ENCODE results near the gene RUNX3. TPM values are rescaled to one million over a fixed set of nuclear protein-coding genes. Genes with fewer than 3 reads are reported as not detected.

RUNX3 gene
- total and polyA plus RNA-seq, 2 of the 8 experiments (the other 6 are each of a cell fraction or from before 2014, with no cell fraction given), result 0.62 to 0.82 TPM

- TF ChIP-seq, protein P1, sequence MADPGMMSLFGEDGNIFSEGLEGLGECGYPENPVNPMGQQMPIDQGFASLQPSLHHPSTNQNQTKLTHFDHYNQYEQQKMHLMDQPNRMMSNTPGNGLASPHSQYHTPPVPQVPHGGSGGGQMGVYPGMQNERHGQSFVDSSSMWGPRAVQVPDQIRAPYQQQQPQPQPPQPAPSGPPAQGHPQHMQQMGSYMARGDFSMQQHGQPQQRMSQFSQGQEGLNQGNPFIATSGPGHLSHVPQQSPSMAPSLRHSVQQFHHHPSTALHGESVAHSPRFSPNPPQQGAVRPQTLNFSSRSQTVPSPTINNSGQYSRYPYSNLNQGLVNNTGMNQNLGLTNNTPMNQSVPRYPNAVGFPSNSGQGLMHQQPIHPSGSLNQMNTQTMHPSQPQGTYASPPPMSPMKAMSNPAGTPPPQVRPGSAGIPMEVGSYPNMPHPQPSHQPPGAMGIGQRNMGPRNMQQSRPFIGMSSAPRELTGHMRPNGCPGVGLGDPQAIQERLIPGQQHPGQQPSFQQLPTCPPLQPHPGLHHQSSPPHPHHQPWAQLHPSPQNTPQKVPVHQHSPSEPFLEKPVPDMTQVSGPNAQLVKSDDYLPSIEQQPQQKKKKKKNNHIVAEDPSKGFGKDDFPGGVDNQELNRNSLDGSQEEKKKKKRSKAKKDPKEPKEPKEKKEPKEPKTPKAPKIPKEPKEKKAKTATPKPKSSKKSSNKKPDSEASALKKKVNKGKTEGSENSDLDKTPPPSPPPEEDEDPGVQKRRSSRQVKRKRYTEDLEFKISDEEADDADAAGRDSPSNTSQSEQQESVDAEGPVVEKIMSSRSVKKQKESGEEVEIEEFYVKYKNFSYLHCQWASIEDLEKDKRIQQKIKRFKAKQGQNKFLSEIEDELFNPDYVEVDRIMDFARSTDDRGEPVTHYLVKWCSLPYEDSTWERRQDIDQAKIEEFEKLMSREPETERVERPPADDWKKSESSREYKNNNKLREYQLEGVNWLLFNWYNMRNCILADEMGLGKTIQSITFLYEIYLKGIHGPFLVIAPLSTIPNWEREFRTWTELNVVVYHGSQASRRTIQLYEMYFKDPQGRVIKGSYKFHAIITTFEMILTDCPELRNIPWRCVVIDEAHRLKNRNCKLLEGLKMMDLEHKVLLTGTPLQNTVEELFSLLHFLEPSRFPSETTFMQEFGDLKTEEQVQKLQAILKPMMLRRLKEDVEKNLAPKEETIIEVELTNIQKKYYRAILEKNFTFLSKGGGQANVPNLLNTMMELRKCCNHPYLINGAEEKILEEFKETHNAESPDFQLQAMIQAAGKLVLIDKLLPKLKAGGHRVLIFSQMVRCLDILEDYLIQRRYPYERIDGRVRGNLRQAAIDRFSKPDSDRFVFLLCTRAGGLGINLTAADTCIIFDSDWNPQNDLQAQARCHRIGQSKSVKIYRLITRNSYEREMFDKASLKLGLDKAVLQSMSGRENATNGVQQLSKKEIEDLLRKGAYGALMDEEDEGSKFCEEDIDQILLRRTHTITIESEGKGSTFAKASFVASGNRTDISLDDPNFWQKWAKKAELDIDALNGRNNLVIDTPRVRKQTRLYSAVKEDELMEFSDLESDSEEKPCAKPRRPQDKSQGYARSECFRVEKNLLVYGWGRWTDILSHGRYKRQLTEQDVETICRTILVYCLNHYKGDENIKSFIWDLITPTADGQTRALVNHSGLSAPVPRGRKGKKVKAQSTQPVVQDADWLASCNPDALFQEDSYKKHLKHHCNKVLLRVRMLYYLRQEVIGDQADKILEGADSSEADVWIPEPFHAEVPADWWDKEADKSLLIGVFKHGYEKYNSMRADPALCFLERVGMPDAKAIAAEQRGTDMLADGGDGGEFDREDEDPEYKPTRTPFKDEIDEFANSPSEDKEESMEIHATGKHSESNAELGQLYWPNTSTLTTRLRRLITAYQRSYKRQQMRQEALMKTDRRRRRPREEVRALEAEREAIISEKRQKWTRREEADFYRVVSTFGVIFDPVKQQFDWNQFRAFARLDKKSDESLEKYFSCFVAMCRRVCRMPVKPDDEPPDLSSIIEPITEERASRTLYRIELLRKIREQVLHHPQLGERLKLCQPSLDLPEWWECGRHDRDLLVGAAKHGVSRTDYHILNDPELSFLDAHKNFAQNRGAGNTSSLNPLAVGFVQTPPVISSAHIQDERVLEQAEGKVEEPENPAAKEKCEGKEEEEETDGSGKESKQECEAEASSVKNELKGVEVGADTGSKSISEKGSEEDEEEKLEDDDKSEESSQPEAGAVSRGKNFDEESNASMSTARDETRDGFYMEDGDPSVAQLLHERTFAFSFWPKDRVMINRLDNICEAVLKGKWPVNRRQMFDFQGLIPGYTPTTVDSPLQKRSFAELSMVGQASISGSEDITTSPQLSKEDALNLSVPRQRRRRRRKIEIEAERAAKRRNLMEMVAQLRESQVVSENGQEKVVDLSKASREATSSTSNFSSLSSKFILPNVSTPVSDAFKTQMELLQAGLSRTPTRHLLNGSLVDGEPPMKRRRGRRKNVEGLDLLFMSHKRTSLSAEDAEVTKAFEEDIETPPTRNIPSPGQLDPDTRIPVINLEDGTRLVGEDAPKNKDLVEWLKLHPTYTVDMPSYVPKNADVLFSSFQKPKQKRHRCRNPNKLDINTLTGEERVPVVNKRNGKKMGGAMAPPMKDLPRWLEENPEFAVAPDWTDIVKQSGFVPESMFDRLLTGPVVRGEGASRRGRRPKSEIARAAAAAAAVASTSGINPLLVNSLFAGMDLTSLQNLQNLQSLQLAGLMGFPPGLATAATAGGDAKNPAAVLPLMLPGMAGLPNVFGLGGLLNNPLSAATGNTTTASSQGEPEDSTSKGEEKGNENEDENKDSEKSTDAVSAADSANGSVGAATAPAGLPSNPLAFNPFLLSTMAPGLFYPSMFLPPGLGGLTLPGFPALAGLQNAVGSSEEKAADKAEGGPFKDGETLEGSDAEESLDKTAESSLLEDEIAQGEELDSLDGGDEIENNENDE (IDR thresholded peaks at IDR 0.05; ENCODE audit: insufficient replicate concordance, low read length), result no peak
- TF ChIP-seq CBX5 (IDR thresholded peaks at IDR 0.05; ENCODE audit: low read depth, low read length) (no peak), RFX5 (IDR thresholded peaks at IDR 0.05; ENCODE audit: borderline replicate concordance, low read depth, low read length) (no peak), SIX5 (IDR thresholded peaks at IDR 0.05; ENCODE audit: low read depth, low read length) (no peak), KDM5A (IDR thresholded peaks at IDR 0.05; ENCODE audit: low read length) (no peak), ATF2 (IDR thresholded peaks at IDR 0.05; ENCODE audit: low read length) (no peak), MAFK (IDR thresholded peaks at IDR 0.05; ENCODE audit: low read depth, low read length) (no peak), SIRT6 (IDR thresholded peaks at IDR 0.05; ENCODE audit: low read length) (no peak), POU5F1 (IDR thresholded peaks at IDR 0.05; ENCODE audit: low read depth, low read length) (no peak), CBX8 (IDR thresholded peaks at IDR 0.05; ENCODE audit: borderline replicate concordance, low read depth, low read length) (no peak), RBBP5 (IDR thresholded peaks at IDR 0.05; ENCODE audit: borderline replicate concordance, low read depth, low read length) (no peak)
These were observed 37.5 kb upstream of the RUNX3 start (continued) for GRCh38 chr1:24967555-24967954.

Data from H1 (cell line).